ENCODE results near the gene MUL1.

The MUL1 gene

DNA sequence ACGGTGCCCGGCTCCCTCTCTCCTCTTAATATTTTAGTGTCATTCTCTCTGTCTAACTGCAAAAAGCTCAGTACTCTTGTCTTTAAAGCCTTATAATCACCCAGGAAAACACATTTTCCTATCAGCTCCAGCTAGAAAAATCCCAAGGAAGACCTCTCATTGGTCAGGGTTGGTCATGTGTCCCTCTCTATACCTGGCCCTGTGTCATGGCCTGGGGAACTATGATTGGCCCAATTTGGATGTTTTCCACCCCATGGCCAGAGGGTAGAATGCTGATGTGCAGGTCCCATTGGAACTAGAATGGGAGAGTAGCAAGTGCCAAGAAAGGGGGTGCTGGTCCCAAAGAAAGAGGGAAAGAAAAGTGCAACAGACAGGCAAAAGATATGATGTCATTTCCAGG is 49.2 kb downstream of the MUL1 start:
- no peak overlapping the region for H2BK12ac ChIP-seq (ENCODE audit: low read length in 2 of 2)
- no peak overlapping the region for H4K91ac ChIP-seq (ENCODE audit: low read length)
- 95% methylated on average over 2 of the region's 2 CpGs for WGBS
- no peak overlapping the region for H3K4me3 ChIP-seq (ENCODE audit: insufficient read depth in 1 of 2, low read depth in 1 of 2, low read length in 2 of 2)
- peaks cover 3% of the 10 kb centered on the region for H3K9me3 ChIP-seq (ENCODE audit: control insufficient read depth, low read length)
- no peak overlapping the region for H2AK5ac ChIP-seq (ENCODE audit: low read length, severe bottlenecking)
- no peak overlapping the region for H3K4ac ChIP-seq (ENCODE audit: low read depth in 1 of 2, low read length in 2 of 2)
- H3K4me1 ChIP-seq (ENCODE audit: control insufficient read depth, insufficient read depth, low read depth, low read length): no peaks in the 10 kb centered on the region
- H3K4me2 ChIP-seq (ENCODE audit: low read length, poor library complexity, severe bottlenecking): no peak overlapping the region
- H3K27ac ChIP-seq (ENCODE audit: low read length, poor library complexity, severe bottlenecking): no peak overlapping the region
- no peak overlapping the region for H4K8ac ChIP-seq (ENCODE audit: low read length)
- no peak overlapping the region for H2BK15ac ChIP-seq (ENCODE audit: low read depth, poor library complexity, severe bottlenecking)
- DNase-seq: no peak
- no peaks in the 10 kb centered on the region for H3K79me1 ChIP-seq (replicated peaks; ENCODE audit: low read length, poor library complexity, severe bottlenecking)
- H3K23ac ChIP-seq (ENCODE audit: low read length in 2 of 2): no peak overlapping the region
- H2AFZ ChIP-seq (ENCODE audit: low read depth, low read length): no peak overlapping the region
- no peak overlapping the region for H3K18ac ChIP-seq (ENCODE audit: low read depth in 1 of 2, low read length in 2 of 2)
- H3K14ac ChIP-seq (ENCODE audit: low read length in 2 of 2): no peak overlapping the region
- H2BK120ac ChIP-seq (ENCODE audit: low read depth, low read length): no peak overlapping the region
- no peak overlapping the region for H3K9ac ChIP-seq (ENCODE audit: low read length)
- no peak overlapping the region for H2BK5ac ChIP-seq (ENCODE audit: low read depth, low read length, poor library complexity, severe bottlenecking)
- no peaks in the 10 kb centered on the region for H3K36me3 ChIP-seq (ENCODE audit: control insufficient read depth in 1 of 2, insufficient read depth in 2 of 2, low read depth in 1 of 2, low read length in 2 of 2)
- H3K27me3 ChIP-seq (ENCODE audit: control insufficient read depth in 1 of 2, insufficient read depth in 1 of 2, low read length in 2 of 2): peaks cover 10 to 39% of the 10 kb centered on the region in 2 experiments

GRCh38 chr1:20454004-20454403 is 53.9 kb downstream of the MUL1 start:
- H3K36me3 ChIP-seq (ENCODE audit: control insufficient read depth in 1 of 2, insufficient read depth in 2 of 2, low read depth in 1 of 2, low read length in 2 of 2): no peaks in the 10 kb centered on the region
- no peak overlapping the region for H3K4ac ChIP-seq (ENCODE audit: low read depth in 1 of 2, low read length in 2 of 2)
- no peak overlapping the region for H2AFZ ChIP-seq (ENCODE audit: low read depth, low read length)
- H3K27ac ChIP-seq (ENCODE audit: low read length, poor library complexity, severe bottlenecking): no peak overlapping the region
- peak overlapping the region; percentile 31 for H4K91ac ChIP-seq (ENCODE audit: low read length)
- H2BK15ac ChIP-seq (ENCODE audit: low read depth, poor library complexity, severe bottlenecking): no peak overlapping the region
- no peak overlapping the region for H3K4me2 ChIP-seq (ENCODE audit: low read length, poor library complexity, severe bottlenecking)
- peak overlapping the region in 1 of 2 experiments; percentile 83 for H3K14ac ChIP-seq (ENCODE audit: low read length in 2 of 2)
- DNase-seq: no peak
- H3K79me1 ChIP-seq (replicated peaks; ENCODE audit: low read length, poor library complexity, severe bottlenecking): no peaks in the 10 kb centered on the region
- no peak overlapping the region for H2BK12ac ChIP-seq (ENCODE audit: low read length in 2 of 2)
- H3K4me3 ChIP-seq (ENCODE audit: insufficient read depth in 1 of 2, low read depth in 1 of 2, low read length in 2 of 2): no peak overlapping the region
- H3K9me3 ChIP-seq (ENCODE audit: control insufficient read depth, low read length): no peaks in the 10 kb centered on the region
- 76% methylated on average over 4 of the region's 4 CpGs for WGBS
- H2BK120ac ChIP-seq (ENCODE audit: low read depth, low read length): no peak overlapping the region
- no peak overlapping the region for H2AK5ac ChIP-seq (ENCODE audit: low read length, severe bottlenecking)
- H3K27me3 ChIP-seq (ENCODE audit: control insufficient read depth in 1 of 2, insufficient read depth in 1 of 2, low read length in 2 of 2): peaks cover 6 to 46% of the 10 kb centered on the region in 2 experiments
- H2BK5ac ChIP-seq (ENCODE audit: low read depth, low read length, poor library complexity, severe bottlenecking): no peak overlapping the region
- no peaks in the 10 kb centered on the region for H3K4me1 ChIP-seq (ENCODE audit: control insufficient read depth, insufficient read depth, low read depth, low read length)
- H4K8ac ChIP-seq (ENCODE audit: low read length): no peak overlapping the region
- no peak overlapping the region for H3K9ac ChIP-seq (ENCODE audit: low read length)
- H3K23ac ChIP-seq (ENCODE audit: low read length in 2 of 2): no peak overlapping the region
- no peak overlapping the region for H3K18ac ChIP-seq (ENCODE audit: low read depth in 1 of 2, low read length in 2 of 2)

- H3K4me2 ChIP-seq (ENCODE audit: low read length, poor library complexity, severe bottlenecking): no peak overlapping the region
- no peak for DNase-seq
- no peak overlapping the region for H2BK12ac ChIP-seq (ENCODE audit: low read length in 2 of 2)
- no peak overlapping the region for H2BK5ac ChIP-seq (ENCODE audit: low read depth, low read length, poor library complexity, severe bottlenecking)
- peak overlapping the region; percentile 45 for H3K9ac ChIP-seq (ENCODE audit: low read length)
- H3K36me3 ChIP-seq (ENCODE audit: control insufficient read depth in 1 of 2, insufficient read depth in 2 of 2, low read depth in 1 of 2, low read length in 2 of 2): no peaks in the 10 kb centered on the region
- no peaks in the 10 kb centered on the region for H3K4me1 ChIP-seq (ENCODE audit: control insufficient read depth, insufficient read depth, low read depth, low read length)
- no peaks in the 10 kb centered on the region for H3K79me1 ChIP-seq (replicated peaks; ENCODE audit: low read length, poor library complexity, severe bottlenecking)
- H3K23ac ChIP-seq (ENCODE audit: low read length in 2 of 2): no peak overlapping the region
- no peak overlapping the region for H3K18ac ChIP-seq (ENCODE audit: low read depth in 1 of 2, low read length in 2 of 2)
- H4K91ac ChIP-seq (ENCODE audit: low read length): no peak overlapping the region
- H3K27me3 ChIP-seq (ENCODE audit: control insufficient read depth in 1 of 2, insufficient read depth in 1 of 2, low read length in 2 of 2): peaks cover 4 to 42% of the 10 kb centered on the region in 2 experiments
- H3K4me3 ChIP-seq (ENCODE audit: insufficient read depth in 1 of 2, low read depth in 1 of 2, low read length in 2 of 2): no peak overlapping the region
- 74% methylated on average over 4 of the region's 4 CpGs for WGBS
- H3K9me3 ChIP-seq (ENCODE audit: control insufficient read depth, low read length): no peaks in the 10 kb centered on the region
- no peak overlapping the region for H2AFZ ChIP-seq (ENCODE audit: low read depth, low read length)
- H2AK5ac ChIP-seq (ENCODE audit: low read length, severe bottlenecking): no peak overlapping the region
- no peak overlapping the region for H2BK120ac ChIP-seq (ENCODE audit: low read depth, low read length)
- H3K14ac ChIP-seq (ENCODE audit: low read length in 2 of 2): no peak overlapping the region
- no peak overlapping the region for H3K27ac ChIP-seq (ENCODE audit: low read length, poor library complexity, severe bottlenecking)
- no peak overlapping the region for H4K8ac ChIP-seq (ENCODE audit: low read length)
- no peak overlapping the region for H2BK15ac ChIP-seq (ENCODE audit: low read depth, poor library complexity, severe bottlenecking)
- H3K4ac ChIP-seq (ENCODE audit: low read depth in 1 of 2, low read length in 2 of 2): no peak overlapping the region
Observed at GRCh38 chr1:20449735-20450311, 58.1 kb downstream of the MUL1 start.

All from mesenchymal stem cell (in vitro differentiated cells and primary cell).